Psoas muscle (tissue), 8 donors: ENCODE measurements around the gene SLBP. TPM values are rescaled to one million over a fixed set of nuclear protein-coding genes. Genes with fewer than 3 reads are reported as not detected.

Experiments used
- ATAC-seq, 4 donors: fragments of 200-7000 bp; cut with Tn5 transposase; one replicate each; pipeline ENCODE4 v1.9.1; 2020; ENCODE audit warnings: moderate library complexity in 3 of 4, mild to moderate bottlenecking in 2 of 4
- DNase-seq, 2 donors: peaks; one replicate each; pipeline ENCODE4 v3.0.0-alpha.2; 2020
- H3K27ac ChIP-seq: fragments of 200-600 bp; one replicate; pipeline ENCODE4 v1.8.0; 2022
- H3K27me3 ChIP-seq, 3 donors: fragments of 200-600 bp in 1 of 3; one replicate each; pipeline versions ENCODE4 v1.6.1 to v1.8.0; 2013 to 2022; ENCODE audit warnings: low read length in 2 of 3, mild to moderate bottlenecking in 2 of 3, moderate library complexity in 1 of 3; ENCODE audit not compliant: insufficient read depth in 3 of 3
- H3K36me3 ChIP-seq, 2 donors: fragments of 200-600 bp in 1 of 2; one replicate each; pipeline versions ENCODE4 v1.6.1 to v1.8.0; 2013 to 2022; ENCODE audit warnings: low read depth in 1 of 2, mild to moderate bottlenecking in 1 of 2, moderate library complexity in 1 of 2; ENCODE audit not compliant: insufficient read depth in 1 of 2
- H3K4me1 ChIP-seq: fragments of 200-600 bp; one replicate; pipeline ENCODE4 v1.8.0; 2022
- H3K4me3 ChIP-seq: fragments of 200-600 bp; one replicate; pipeline ENCODE4 v1.8.0; 2022; ENCODE audit warnings: mild to moderate bottlenecking
- H3K9me3 ChIP-seq: fragments of 200-600 bp; one replicate; pipeline ENCODE4 v1.8.0; 2022
- WGBS, 3 donors: extraction: QIAGEN DNeasy Blood & Tissue Kit; methylation state at CpG; one replicate each; pipeline versions ENCODE4 v1.1.6 to v1.1.7; 2013; 5-methylcytosine and 5-hydroxymethylcytosine counted together
- intact Hi-C, 2 donors: fragments of 100-400 bp; cut with DNase I; formaldehyde crosslinking; loops; one replicate each; pipeline versions ENCODE4 v1.11.0 to v1.14.2; 2022
- polyA plus RNA-seq, 3 donors: library from polyadenylated mRNA; stranded (reverse); fragments of 200-250 nt; gene quantifications; one replicate each; pipeline ENCODE4 v1.2.3, GENCODE V29; 2013
- total RNA-seq, 4 donors: library from RNA; stranded (reverse); fragmentation: NEBNext Ultra II Directional in 2 of 4; extraction: Animal tissue kit (Norgen Biotek cat#: 25700) in 2 of 4; gene quantifications; one replicate each; pipeline versions ENCODE4 v1.2.1 to v1.2.4, GENCODE V29; 2021 to 2023
- TF ChIP-seq, protein P1 (sequence below): fragments of 200-600 bp; IDR thresholded peaks from one replicate; pipeline ENCODE4 v1.8.0; 2022; ENCODE audit warnings: antibody characterized with exemption
- donor health status: healthy with polysubstance abuse.
- donor health status: DM: no; HTN: no; CAD: no; lungs with moderate emphysema.
- donor health status: Bipolar disorder and iron deficiency.
- donor health status: healthy.
- donor health status: DM: yes; HTN: yes; CAD: no.
- donor health status: DM: no; HTN: no; CAD: no.
- donor health status: DM: no; HTN: no; CAD: no.
- donor health status: DM: yes; HTN: yes; CAD: no.

The SLBP gene
- total and polyA plus RNA-seq, 7 donors: 15.4 to 18.8 (median 16.3) TPM

DNA sequence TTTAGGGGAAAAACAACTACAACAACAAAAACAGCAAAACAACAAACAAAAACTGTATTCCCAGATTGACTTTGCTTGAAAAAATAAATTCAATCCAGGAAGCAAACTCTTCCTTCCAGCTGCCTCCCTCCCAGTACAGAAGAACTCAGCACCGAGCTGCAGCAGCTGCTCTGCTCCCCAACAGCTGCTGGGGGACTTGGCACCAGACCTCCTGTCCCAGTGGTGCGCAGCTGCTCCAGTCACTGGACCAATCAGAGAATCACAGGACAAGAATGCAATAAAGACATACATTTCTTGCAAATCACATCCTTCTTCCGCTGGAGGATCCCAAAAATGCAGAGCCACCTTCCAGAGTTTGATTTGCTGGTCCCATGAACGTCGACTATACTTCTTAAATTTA lies 16.2 kb downstream of the SLBP start:
- Histone ChIP-seq H3K27me3 (no peaks in the 10 kb centered on the region), H3K9me3 (no peaks in the 10 kb centered on the region), H3K27ac (no peak overlapping the region), H3K4me1 (peaks cover 10% of the 10 kb centered on the region), H3K4me3 (no peak overlapping the region), H3K36me3 (peaks cover 12 to 96% of the 10 kb centered on the region in 2 donors)
- ATAC-seq (no peak), DNase-seq (no peak)
- WGBS, 3 donors: 36 to 60% (median 48%) methylated on average over 5 of the region's 5 CpGs
- TF ChIP-seq, protein P1, sequence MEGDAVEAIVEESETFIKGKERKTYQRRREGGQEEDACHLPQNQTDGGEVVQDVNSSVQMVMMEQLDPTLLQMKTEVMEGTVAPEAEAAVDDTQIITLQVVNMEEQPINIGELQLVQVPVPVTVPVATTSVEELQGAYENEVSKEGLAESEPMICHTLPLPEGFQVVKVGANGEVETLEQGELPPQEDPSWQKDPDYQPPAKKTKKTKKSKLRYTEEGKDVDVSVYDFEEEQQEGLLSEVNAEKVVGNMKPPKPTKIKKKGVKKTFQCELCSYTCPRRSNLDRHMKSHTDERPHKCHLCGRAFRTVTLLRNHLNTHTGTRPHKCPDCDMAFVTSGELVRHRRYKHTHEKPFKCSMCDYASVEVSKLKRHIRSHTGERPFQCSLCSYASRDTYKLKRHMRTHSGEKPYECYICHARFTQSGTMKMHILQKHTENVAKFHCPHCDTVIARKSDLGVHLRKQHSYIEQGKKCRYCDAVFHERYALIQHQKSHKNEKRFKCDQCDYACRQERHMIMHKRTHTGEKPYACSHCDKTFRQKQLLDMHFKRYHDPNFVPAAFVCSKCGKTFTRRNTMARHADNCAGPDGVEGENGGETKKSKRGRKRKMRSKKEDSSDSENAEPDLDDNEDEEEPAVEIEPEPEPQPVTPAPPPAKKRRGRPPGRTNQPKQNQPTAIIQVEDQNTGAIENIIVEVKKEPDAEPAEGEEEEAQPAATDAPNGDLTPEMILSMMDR: no peak
- intact Hi-C loops: no loop called here

DNA sequence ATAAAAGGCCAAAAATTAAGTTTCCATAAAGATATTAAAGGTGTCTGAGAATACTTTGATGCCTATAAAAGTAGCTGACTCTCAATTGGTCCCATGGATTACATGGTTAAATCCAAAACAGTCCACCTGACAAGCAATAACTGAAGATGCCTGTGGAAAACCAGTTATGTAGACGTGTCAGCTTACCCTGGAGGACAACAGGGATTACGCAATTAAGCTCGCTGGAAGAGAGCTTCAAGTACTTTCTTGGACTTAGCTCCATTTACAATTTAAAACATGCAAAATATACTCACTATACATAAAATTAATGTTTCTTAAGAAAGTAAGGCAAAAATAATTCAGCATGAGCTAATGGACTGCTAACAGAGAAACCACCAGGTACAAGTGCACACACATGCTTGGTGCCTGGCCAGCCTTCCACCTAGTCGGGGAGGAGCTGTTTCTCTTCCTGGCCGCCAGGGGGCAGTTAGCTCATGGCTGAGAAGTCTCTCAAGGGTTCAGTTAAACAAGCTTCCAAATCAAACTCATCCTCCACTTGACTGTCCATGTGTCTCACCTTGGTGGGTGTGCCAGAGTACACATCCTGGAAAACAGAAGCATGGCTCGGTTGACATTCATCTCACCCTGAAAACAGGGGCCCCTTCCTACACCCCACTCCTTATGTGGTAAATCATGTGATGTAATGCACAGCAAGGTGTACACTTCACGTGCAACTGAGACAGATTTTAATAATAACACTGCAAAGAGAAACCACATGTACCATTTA lies 18.8 kb downstream of the SLBP start:
- peaks cover 10% of the 10 kb centered on the region for H3K4me1 ChIP-seq
- 23 to 43% (median 28%) methylated on average over 7 of the region's 7 CpGs for WGBS, 3 donors
- peak; percentile 68 to 85 for DNase-seq
- ATAC-seq: peak; percentile 92 to 97 (median 94)
- H3K4me3 ChIP-seq: no peak overlapping the region
- TF ChIP-seq, protein P1: peak; percentile 94
- intact Hi-C loops: loop anchor here (1.0 to 5.0 kb wide), 2 partner anchors 33 to 34 kb away; no protein-coding TSS in a partner anchor
- no peaks in the 10 kb centered on the region for H3K9me3 ChIP-seq
- peaks cover 7 to 78% of the 10 kb centered on the region in 2 donors for H3K36me3 ChIP-seq
- H3K27ac ChIP-seq: no peak overlapping the region
- H3K27me3 ChIP-seq: no peaks in the 10 kb centered on the region

DNA sequence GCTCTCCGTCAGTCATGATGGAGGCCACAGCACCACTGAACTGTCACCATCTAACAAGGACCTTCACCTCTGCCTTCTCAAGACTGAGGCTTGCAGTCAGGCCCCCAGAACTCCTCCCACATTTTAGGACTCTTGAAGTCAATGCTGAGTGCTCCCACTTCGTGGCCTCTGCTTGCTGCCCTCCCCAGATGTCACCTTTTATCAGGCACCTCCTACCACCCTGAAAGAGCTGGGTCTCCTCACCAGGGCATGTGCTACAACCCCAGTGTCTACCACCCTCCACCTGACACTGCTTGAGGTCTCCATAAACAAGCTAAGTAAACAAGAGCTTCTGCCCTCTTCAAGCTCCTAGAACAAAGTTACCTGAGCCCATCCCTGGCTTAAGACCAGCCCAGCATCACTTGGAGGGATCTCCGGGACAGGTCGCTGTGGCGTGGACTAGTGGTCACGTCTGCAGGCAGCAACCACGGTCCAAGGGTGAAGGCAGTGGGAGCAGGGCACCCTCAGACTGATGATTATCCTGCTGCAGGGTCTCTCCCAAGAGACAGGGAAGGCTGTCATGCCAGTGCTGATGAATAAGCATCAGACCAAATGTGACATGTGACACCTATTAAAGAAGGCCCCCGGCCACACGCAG lies 20.3 kb downstream of the SLBP start:
- H3K4me1 ChIP-seq: peaks cover 16% of the 10 kb centered on the region
- intact Hi-C loops: loop anchor here in 1 of 2 donors (5.0 kb wide), 1 partner anchor 35 kb away; no protein-coding TSS in a partner anchor
- WGBS, 3 donors: 83 to 88% (median 87%) methylated on average over 9 of the region's 9 CpGs

DNA sequence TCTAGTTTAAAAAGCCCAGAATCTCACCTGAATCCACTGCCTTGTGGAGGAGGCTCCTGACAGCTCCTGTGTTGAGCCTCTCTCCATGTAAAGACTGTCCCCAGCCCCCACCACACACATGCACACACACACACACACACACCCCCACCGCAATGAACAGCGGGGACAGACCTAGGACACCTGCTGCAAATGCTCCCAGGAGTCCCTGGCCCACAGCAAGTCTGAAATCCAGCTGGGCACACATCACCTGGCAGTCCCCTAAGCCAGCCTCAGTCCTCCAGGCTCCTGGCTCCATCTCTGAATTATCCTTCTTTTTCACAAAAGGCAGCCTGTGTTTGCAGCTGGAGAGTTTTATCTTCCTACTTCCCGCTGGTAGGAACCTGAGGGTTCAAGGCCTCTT lies 21.4 kb downstream of the SLBP start:
- 88 to 98% (median 94%) methylated on average over 3 of the region's 3 CpGs for WGBS, 3 donors

More for the DNA sequence above, 20.3 kb downstream of the SLBP start:
- H3K9me3 ChIP-seq: no peaks in the 10 kb centered on the region
- H3K36me3 ChIP-seq: peaks cover 2 to 65% of the 10 kb centered on the region in 2 donors
- H3K4me3 ChIP-seq: no peak overlapping the region
- ATAC-seq: no peak
- no peak for DNase-seq
- no peak overlapping the region for H3K27ac ChIP-seq
- no peaks in the 10 kb centered on the region for H3K27me3 ChIP-seq
- TF ChIP-seq, protein P1: no peak

More for the DNA sequence above, 21.4 kb downstream of the SLBP start:
- H3K4me3 ChIP-seq: no peak overlapping the region
- no peaks in the 10 kb centered on the region for H3K27me3 ChIP-seq
- intact Hi-C loops: loop anchor here in 1 of 2 donors (5.0 kb wide), 1 partner anchor 37 kb away; no protein-coding TSS in a partner anchor
- H3K27ac ChIP-seq: no peak overlapping the region
- DNase-seq (no peak), ATAC-seq (no peak)
- H3K9me3 ChIP-seq: no peaks in the 10 kb centered on the region
- peaks cover 0 to 53% of the 10 kb centered on the region in 2 donors for H3K36me3 ChIP-seq
- peaks cover 15% of the 10 kb centered on the region for H3K4me1 ChIP-seq
- TF ChIP-seq, protein P1: no peak
